Endothelial cell of umbilical vein (primary cell): ENCODE data around the gene PARD6G. TPM values are rescaled to one million over a fixed set of nuclear protein-coding genes. Genes with fewer than 3 reads are reported as not detected.

ENCODE experiments used
- BruUV-seq: library from RNA; stranded (reverse); fragments of 400-500 nt; replicated peaks from 2 replicates; lab custom pipeline; 2021; lab: Mats Ljungman, UMichigan
- CTCF ChIA-PET: fragments of 300-600, 350-600 bp; sonication (Branson Sonifier 250); formaldehyde crosslinking; loops from one replicate; lab custom pipeline; 2021; ENCODE audit warnings: antibody characterized with exemption, inconsistent platforms; lab: Charles Lee
- POLR2A ChIA-PET: fragments of 300-600, 350-600 bp; sonication (Branson Sonifier 250); formaldehyde crosslinking; loops from one replicate; lab custom pipeline; 2021; ENCODE audit warnings: antibody characterized with exemption, inconsistent platforms; lab: Charles Lee
- DNase-seq: peaks from one replicate; pipeline ENCODE4 v3.0.0-alpha.2; 2011; ENCODE audit warnings: low read depth, low spot score
- FAIRE-seq: peaks from 2 replicates; lab custom pipeline; 2011; peaks lifted over from hg19 to GRCh38; lab: Jason Lieb, UNC
- H2AFZ ChIP-seq: 2 replicates; pipeline ENCODE4 v1.6.0; 2012; ENCODE audit warnings: low read depth, low read length, control low read depth, inconsistent platforms
- H3K27ac ChIP-seq: 2 replicates; pipeline ENCODE4 v1.5.1; 2011; ENCODE audit warnings: low read depth, mild to moderate bottlenecking, control low read depth, low read length, moderate library complexity; ENCODE audit not compliant: insufficient read depth
- H3K27me3 ChIP-seq, 2 experiments: 2 replicates each; pipeline versions ENCODE4 v1.6.0 to v1.6.1; 2011; ENCODE audit warnings: low read length in 2 of 2, mixed read lengths in 1 of 2; ENCODE audit not compliant: control insufficient read depth in 2 of 2, insufficient read depth in 2 of 2
- H3K36me3 ChIP-seq, 2 experiments: 2 replicates in 1 of 2; 3 replicates in 1 of 2; pipeline ENCODE4 v1.5.1; 2011; ENCODE audit warnings: low read length in 2 of 2, mild to moderate bottlenecking in 1 of 2, moderate library complexity in 1 of 2; ENCODE audit not compliant: control insufficient read depth in 2 of 2, insufficient read depth in 2 of 2; ENCODE audit errors: extremely low read depth in 1 of 2
- H3K4me1 ChIP-seq: 3 replicates; pipeline ENCODE4 v1.5.1; 2011; ENCODE audit warnings: mild to moderate bottlenecking, low read length; ENCODE audit not compliant: control insufficient read depth, insufficient read depth; ENCODE audit errors: extremely low read depth
- H3K4me2 ChIP-seq: 2 replicates; pipeline ENCODE4 v1.6.1; 2011; ENCODE audit warnings: low read length, control low read depth, mixed read lengths; ENCODE audit not compliant: insufficient read depth
- H3K4me3 ChIP-seq, 3 experiments: fragments of 200-600 bp in 1 of 3; sonication (generic), shearing (Covaris generic) in 1 of 3; replicated peaks in 1 of 3; 2 replicates each; pipeline ENCODE4 v1.5.1; 2011 to 2016; ENCODE audit warnings: control low read depth in 3 of 3, low read length in 3 of 3, mild to moderate bottlenecking in 2 of 3, inconsistent platforms in 1 of 3, low read depth in 1 of 3, moderate library complexity in 1 of 3; ENCODE audit not compliant: insufficient read depth in 1 of 3
- H3K79me2 ChIP-seq: 2 replicates; pipeline ENCODE4 v1.6.0; 2012; ENCODE audit warnings: low read length, inconsistent platforms; ENCODE audit not compliant: control insufficient read depth, insufficient read depth
- H3K9ac ChIP-seq: replicated peaks from 2 replicates; pipeline ENCODE3; 2011; ENCODE audit warnings: low read length, control low read depth; ENCODE audit not compliant: insufficient read depth; ENCODE audit errors: extremely low read depth
- H3K9me1 ChIP-seq: replicated peaks from 3 replicates; pipeline ENCODE4 v1.6.0; 2011; ENCODE audit warnings: mild to moderate bottlenecking, low read length; ENCODE audit not compliant: control insufficient read depth, insufficient read depth; ENCODE audit errors: extremely low read depth
- H3K9me3 ChIP-seq: replicated peaks from 2 replicates; pipeline ENCODE4 v1.5.1; 2012; ENCODE audit warnings: low read length, inconsistent platforms; ENCODE audit not compliant: control insufficient read depth, insufficient read depth
- H4K20me1 ChIP-seq: replicated peaks from 2 replicates; pipeline ENCODE3; 2011; ENCODE audit warnings: mild to moderate bottlenecking, low read length; ENCODE audit not compliant: control insufficient read depth, insufficient read depth; ENCODE audit errors: extremely low read depth
- CTCF ChIP-seq, 2 donors: IDR thresholded peaks; 1 replicate in 1 of 2; 2 replicates in 1 of 2; pipeline ENCODE4 v1.5.1; 2011; ENCODE audit warnings: low read length in 2 of 2, mild to moderate bottlenecking in 2 of 2, moderate library complexity in 2 of 2, control low read depth in 1 of 2, inconsistent platforms in 1 of 2, low read depth in 1 of 2; ENCODE audit not compliant: insufficient read depth in 1 of 2; ENCODE audit errors: extremely low read depth in 1 of 2
- EZH2 ChIP-seq: IDR thresholded peaks from 2 replicates; pipeline ENCODE4 v1.6.1; 2012; ENCODE audit warnings: borderline replicate concordance, low read depth, mild to moderate bottlenecking, moderate library complexity, low read length, inconsistent platforms; ENCODE audit not compliant: severe bottlenecking
- FOS ChIP-seq: IDR thresholded peaks from 2 replicates; pipeline ENCODE4 v1.6.1; 2011; ENCODE audit warnings: mild to moderate bottlenecking, low read length, moderate library complexity, borderline replicate concordance; ENCODE audit not compliant: insufficient read depth
- GATA2 ChIP-seq: IDR thresholded peaks from 2 replicates; pipeline ENCODE4 v1.7.0; 2011; ENCODE audit warnings: low read depth, mild to moderate bottlenecking, moderate library complexity, mixed read lengths, low read length; ENCODE audit not compliant: insufficient read length, insufficient read depth
- JUN ChIP-seq: IDR thresholded peaks from 2 replicates; pipeline ENCODE4 v1.6.1; 2011; ENCODE audit warnings: borderline replicate concordance, low read depth; ENCODE audit not compliant: insufficient read length, insufficient read depth
- MAX ChIP-seq: IDR thresholded peaks from 2 replicates; pipeline ENCODE4 v1.6.1; 2011; ENCODE audit not compliant: insufficient read depth, insufficient read length
- MYC ChIP-seq: IDR thresholded peaks from one replicate; pipeline ENCODE4 v1.6.1; 2011; ENCODE audit warnings: mild to moderate bottlenecking, low read depth, low read length
- POLR2A ChIP-seq: IDR thresholded peaks from 2 replicates; pipeline ENCODE4 v1.6.1; 2012; ENCODE audit warnings: low read depth, mild to moderate bottlenecking, control low read depth, low read length
- POLR2AphosphoS5 ChIP-seq: IDR thresholded peaks from 2 replicates; pipeline ENCODE4 v1.6.1; 2012; ENCODE audit warnings: low read depth, mild to moderate bottlenecking, control low read depth, low read length, moderate library complexity; ENCODE audit not compliant: insufficient read depth
- dilution Hi-C: fragments of 300-500 bp; cut with MboI; formaldehyde crosslinking; loops from one replicate; pipeline ENCODE4 v1.15.0; 2019; ENCODE audit warnings: low sequenced_read_pairs; ENCODE audit not compliant: extremely low pct_ligation_motif_present
- intact Hi-C: fragments of 100-400 bp; cut with micrococcal nuclease; formaldehyde crosslinking; loops from one replicate; pipeline ENCODE4 v1.10.0; 2022
- polyA plus RNA-seq, 4 experiments: library from polyadenylated mRNA; depleted of rRNA in 3 of 4; stranded (reverse) in 3 of 4; unstranded in 1 of 4; fragments of >200 nt; gene quantifications; 2 replicates each; pipeline versions ENCODE4 v1.2.1 to v1.2.3, GENCODE V29; 2011 to 2012; ENCODE audit warnings: missing spikeins in 1 of 4
- total RNA-seq: library from RNA; stranded (reverse); gene quantifications from 2 replicates; pipeline ENCODE4 v1.2.3, GENCODE V29; 2021

PARD6G gene
- total and polyA plus RNA-seq, 2 donors (not counting 3 experiments of a cell fraction or from before 2014, with no cell fraction given), result 1.2 to 1.8 TPM

- Histone ChIP-seq H4K20me1 (no peaks in the 10 kb centered on the region), H3K27me3 (no peaks in the 10 kb centered on the region), H3K27ac (no peak overlapping the region), H3K9me1 (no peaks in the 10 kb centered on the region), H3K36me3 (no peaks in the 10 kb centered on the region), H3K79me2 (no peaks in the 10 kb centered on the region), H3K4me3 (no peak overlapping the region), H3K9ac (no peak overlapping the region), H3K9me3 (no peaks in the 10 kb centered on the region), H2AFZ (no peak overlapping the region), H3K4me1 (no peaks in the 10 kb centered on the region), H3K4me2 (no peak overlapping the region)
- no peak for DNase-seq
- POLR2A ChIA-PET, result no interaction called here
- FAIRE-seq, result no peak
- no peak for TF ChIP-seq MYC
- TF ChIP-seq GATA2, result no peak
- TF ChIP-seq EZH2, result no peak
- TF ChIP-seq POLR2AphosphoS5, result no peak
- no peak for TF ChIP-seq MAX
- TF ChIP-seq POLR2A, result no peak
- no peak for TF ChIP-seq JUN
- no peak for TF ChIP-seq CTCF (IDR thresholded peaks at IDR 0.05; ENCODE audit: extremely low read depth in 1 of 2, insufficient read depth in 1 of 2, low read depth in 1 of 2, low read length in 2 of 2)
- TF ChIP-seq FOS, result no peak
- CTCF ChIA-PET, result interaction anchor here (0.7 to 4.6 kb wide), 14 partner anchors 9 to 88 kb away, joined by 3 to 53 read pairs (median 4); no protein-coding TSS in a partner anchor
- intact Hi-C loops, result loop anchor here (1.0 kb wide), 1 partner anchor 87 kb away; no protein-coding TSS in a partner anchor
- dilution Hi-C loops, result no loop called here
- BruUV-seq, result no TSS peak
Measured at GRCh38 chr18:80170395-80171053, 76.8 kb downstream of the PARD6G start.
